GM21576 (cell line): ENCODE data around the gene TSPAN11.

Experiments used
- ATAC-seq: cut with Tn5 transposase; IDR thresholded peaks from one replicate; pipeline ENCODE4 v1.9.1; 2021; ENCODE audit warnings: mild to moderate bottlenecking, moderate library complexity; ENCODE audit not compliant: unreplicated experiment

The TSPAN11 gene

GRCh38 chr12:30977537-30978349, 51.2 kb downstream of the TSPAN11 start:
- no peak for ATAC-seq

DNA sequence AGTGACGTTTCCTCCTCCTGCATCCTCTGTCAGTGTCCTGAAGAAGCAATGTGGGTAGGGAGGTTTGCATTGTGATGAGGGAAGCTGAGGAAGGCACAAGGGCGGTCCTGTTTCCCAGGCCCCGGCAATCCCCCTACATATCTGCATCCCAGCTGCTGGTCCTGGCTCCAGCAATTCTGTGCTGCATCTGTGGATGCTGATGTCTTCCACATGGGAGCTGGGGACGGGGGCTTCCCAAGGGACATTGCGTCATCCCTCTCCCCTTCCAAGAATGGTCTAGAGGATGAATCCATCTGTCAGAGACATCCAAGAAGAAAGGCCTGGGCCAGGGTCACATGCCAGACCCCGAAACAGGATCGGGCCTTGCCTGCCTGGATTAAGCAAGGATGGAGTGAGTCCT, 52.1 kb downstream of the TSPAN11 start:
- ATAC-seq: no peak

GRCh38 chr12:30979371-30980259, 53.1 kb downstream of the TSPAN11 start:
- ATAC-seq: no peak

DNA sequence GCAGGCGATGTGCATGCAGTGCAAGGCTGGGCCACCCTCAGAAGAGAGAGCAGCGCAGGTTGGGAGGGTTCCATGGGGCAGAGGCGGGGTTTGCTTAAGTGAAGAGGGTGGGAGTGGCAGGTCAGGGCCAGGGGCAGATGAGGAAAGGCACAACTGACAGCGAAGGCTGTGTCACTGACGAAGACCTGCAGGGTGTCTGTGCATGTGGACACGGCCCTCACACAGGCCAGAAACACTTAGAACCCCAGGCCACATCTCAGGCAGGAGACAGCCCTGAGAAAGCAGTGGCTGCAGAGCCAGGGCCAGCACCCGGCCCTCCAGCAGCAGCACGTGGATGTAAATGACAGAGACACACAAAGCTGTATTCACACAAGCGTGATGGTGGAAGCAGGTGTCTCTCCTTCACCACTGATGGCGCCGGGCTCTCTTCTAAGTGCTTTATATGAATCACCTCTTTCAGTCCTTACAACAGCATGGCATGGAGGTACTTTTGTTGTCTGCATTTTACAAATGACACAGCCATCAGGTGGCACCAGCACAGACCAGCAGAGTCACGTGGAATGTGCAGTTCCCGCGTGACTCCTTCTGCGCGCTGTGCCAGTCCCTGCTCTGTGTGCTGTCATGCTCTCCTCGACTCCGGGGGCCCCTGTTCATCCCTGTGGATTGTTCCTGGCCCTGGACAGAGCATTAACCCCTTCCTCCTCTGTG, 54.6 kb downstream of the TSPAN11 start:
- no peak for ATAC-seq

DNA sequence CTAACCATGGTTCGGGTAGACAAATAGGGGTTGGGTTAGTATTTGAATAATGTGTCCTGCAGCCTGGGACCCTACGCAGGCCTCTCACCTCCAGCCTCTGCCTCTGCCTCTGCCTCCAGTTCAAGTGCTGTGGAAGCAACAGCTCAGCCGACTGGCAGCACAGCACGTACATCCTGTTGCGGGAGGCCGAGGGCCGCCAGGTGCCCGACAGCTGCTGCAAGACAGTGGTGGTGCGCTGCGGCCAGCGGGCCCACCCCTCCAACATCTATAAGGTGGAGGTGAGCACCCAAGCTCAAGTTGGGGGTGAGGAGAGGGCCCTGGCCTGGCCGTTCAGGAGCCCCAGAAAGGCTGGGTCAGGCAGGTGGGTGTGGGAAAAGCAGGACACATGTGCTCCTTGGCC, 55.9 kb downstream of the TSPAN11 start:
- ATAC-seq: no peak

GRCh38 chr12:30985814-30986452, 59.4 kb downstream of the TSPAN11 start:
- no peak for ATAC-seq

GRCh38 chr12:30988086-30988485, 61.5 kb downstream of the TSPAN11 start:
- no peak for ATAC-seq

DNA sequence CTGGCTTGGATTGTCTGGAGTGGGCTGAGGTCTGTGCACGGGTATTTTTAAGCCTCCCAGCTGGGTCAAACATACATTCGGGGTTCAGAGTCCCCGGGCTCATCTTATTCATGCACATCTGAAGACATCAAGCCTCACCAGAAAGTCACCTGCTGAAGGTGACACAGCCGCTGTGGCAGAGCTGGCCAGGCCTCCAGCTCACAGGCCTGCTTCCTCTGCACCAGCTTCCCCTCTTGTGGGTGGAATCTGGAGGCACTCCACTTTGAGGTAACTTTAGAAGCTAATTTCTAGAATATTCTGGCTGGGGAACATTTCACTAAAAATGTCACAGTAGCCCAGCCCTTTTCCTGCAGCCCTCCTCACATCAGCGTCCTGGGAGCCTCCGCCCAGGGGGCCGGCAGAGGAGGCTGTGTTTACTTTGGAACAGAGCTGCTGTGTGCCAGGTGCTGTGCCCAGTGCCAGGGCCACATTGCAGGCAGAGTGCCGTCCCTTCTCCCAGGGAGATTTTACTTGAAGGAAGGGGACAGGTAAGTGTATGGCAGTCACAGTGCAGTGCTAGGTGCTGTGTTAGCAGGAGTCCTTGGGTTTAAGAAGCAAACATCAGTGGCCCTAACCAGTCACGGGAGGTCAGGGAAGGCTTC, 62.2 kb downstream of the TSPAN11 start:
- no peak for ATAC-seq

GRCh38 chr12:30989754-30990153, 63.2 kb downstream of the TSPAN11 start:
- no peak for ATAC-seq

DNA sequence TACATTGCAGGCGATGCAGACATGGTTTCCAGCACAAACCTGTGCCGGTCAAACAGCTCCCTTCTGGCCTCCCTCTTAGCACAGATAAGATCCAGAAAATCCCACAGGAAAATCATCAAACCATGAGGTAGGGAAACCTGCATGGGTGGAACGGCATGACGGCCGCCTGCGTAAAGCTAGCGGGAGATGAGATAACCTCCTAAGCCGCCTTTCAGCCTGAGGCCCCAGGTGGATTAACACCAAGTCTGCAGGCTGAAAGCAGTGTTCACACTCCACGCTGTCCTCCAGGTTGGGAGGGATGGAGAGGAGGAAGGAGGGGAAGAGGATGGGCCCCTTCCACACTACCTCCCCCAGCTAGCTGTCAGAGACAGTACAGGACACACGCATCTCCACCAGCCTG, 63.8 kb downstream of the TSPAN11 start:
- ATAC-seq: no peak

GRCh38 chr12:30990776-30991175, 64.2 kb downstream of the TSPAN11 start:
- no peak for ATAC-seq

DNA sequence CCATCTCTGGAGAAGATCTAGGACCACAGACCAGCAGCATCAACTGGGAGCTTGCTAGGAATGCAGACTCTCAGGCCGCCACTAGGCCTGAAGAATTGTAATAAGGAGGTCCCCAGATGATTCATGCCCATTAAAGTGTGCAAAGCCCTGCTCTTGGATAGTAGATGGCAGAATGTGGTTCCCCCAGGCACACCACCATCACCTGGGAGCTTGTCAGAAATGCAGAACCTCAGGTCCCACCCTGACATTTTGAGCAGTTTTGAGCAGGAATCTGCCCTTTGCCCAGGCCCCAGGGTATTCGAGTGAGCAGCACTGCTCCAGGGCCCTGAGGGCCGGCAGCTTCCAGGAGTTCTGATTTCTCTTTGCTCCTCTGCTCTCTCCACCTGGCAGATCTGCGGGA, 64.9 kb downstream of the TSPAN11 start:
- ATAC-seq: no peak

DNA sequence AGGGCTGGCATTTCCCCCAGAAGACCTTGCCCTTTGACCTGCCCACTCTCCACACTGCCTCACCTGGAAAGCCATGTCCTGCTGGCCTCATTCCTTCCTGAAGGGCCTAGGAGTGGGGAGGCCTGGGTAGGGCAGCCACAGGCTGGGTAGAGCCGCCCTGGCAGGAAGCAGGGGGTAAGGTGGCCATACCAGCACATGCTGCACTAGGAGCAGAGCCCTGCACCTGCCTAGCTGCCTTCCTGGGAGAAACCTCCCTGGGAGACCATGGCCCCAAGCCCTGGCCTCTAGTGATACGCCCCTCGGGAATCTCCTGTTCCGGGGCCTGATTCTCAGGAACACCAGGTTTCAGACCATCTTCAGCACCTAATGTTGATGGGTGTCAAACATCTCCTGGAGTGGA, 65.8 kb downstream of the TSPAN11 start:
- ATAC-seq: no peak

- ATAC-seq: no peak
Observed at GRCh38 chr12:30993766-30994165, 67.2 kb downstream of the TSPAN11 start.

DNA sequence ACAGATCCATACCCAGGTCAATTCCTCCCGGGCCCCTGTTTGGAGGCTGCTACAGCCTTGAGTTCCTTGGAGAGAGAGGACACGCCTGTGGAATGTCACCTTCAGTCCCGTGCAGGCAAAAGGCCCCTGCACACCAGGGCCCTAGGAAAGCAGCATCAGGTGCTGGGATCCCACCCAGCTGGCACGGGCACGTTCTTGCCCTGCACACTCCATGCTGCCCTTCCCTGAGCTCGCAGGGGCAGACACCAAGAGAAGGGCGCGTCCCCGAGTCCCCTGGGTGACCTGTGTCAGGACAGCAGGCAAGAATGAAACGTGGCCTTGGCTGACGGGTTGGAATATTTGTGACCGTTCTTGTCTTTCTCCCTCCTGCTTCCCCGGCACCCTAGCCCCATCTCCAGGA, 67.7 kb downstream of the TSPAN11 start:
- ATAC-seq: no peak

GRCh38 chr12:30996255-30996654, 69.7 kb downstream of the TSPAN11 start:
- no peak for ATAC-seq

DNA sequence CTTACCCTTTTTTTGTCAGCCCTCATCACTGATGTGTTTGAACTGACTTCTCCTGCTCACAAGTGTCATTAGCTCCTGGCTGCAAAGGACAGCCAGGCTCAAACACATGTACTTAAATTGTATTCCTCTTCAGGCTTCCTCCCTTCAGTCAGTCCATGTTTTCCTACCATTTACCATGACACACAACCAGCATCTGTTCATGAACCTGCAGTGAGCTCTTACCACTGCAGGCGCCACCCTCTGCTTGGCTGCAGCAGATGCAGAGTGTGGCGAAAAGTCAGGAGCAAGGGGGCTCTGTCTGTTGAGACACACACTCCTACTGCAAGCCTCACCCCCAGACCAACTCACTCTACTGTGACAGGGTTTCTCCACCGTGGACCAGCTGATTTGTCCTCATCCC, 70.2 kb downstream of the TSPAN11 start:
- ATAC-seq: no peak

GRCh38 chr12:30997685-30998440, 71.3 kb downstream of the TSPAN11 start:
- ATAC-seq: no peak

DNA sequence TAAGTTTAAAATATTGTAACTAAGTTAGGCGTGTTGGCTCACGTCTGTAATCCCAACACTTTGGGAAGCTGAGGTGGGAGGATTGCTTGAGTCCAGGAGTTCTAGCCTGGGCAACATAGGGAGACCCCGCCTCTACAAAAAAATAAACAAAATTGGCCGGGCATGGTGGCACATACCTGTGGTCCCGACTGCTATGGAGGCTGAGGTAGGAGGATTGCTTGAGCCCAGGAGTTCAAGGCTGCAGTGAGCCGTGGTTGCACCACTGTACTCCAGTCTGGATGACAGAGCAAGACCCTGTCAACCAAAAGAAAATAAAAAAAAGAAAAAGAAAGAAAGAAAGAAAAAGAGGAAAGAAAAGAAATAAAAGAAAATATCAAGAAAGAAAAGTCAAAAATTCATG, 72.5 kb downstream of the TSPAN11 start:
- ATAC-seq: no peak

- ATAC-seq: no peak
Observed at GRCh38 chr12:30999723-31000122, 73.2 kb downstream of the TSPAN11 start.
